ENCODE data around the gene FBXO28. TPM values are rescaled to one million over a fixed set of nuclear protein-coding genes. Genes with fewer than 3 reads are reported as not detected.

FBXO28 gene
- total and polyA plus RNA-seq, 7 donors: 10.2 to 32.7 (median 21.9) TPM

DNA sequence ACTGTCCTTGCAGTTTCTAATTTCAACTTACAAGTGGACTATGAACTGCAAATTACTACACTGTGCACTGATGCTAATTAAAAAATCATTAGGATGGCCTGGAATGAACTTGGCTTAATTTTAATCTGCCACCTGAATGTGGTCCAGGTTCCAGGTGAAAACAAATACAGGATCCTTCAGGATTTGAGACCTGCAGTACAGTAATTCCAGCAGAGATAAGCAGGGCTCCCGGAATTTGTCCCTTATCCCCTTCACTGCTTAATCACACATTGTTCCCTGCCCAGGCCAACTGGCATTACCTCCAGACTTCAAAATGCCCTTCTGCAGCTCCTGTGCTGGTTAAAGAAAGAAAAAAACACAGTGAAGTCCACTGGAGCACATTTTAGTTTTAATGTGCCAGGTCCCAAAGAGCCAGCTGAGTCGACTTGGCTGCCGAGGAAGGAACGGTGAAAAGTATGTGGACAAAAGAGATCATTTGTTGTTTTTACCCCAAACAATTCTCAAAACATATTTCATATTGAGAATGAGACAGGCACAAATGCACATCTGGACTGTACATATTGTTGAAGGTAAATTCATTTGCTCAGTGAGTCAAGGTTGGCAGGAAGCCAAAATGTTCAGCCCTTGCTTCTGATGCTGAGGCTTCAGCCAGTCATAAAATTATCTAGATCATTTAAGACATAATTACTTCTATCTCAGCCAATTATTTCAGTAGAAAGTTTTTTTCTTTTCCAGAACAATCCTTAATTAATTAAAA, 97.5 kb downstream of the FBXO28 start:
- H3K4me1 ChIP-seq: peaks cover 0 to 29% (median 15%) of the 10 kb centered on the region in 4 donors
- intact Hi-C loops (cut with DNase I): no loop called here
- WGBS, 2 donors: 18 to 58% methylated on average over 4 of the region's 4 CpGs
- no peaks in the 10 kb centered on the region for H3K36me3 ChIP-seq
- H3K4me3 ChIP-seq: no peak overlapping the region
- peak overlapping the region in 1 of 4 donors; percentile 32 for H3K27ac ChIP-seq
- no peaks in the 10 kb centered on the region for H3K9me3 ChIP-seq
- TF ChIP-seq POLR2AphosphoS5 (IDR thresholded peaks at IDR 0.05) (no peak), POLR2A (IDR thresholded peaks at IDR 0.05) (no peak), EP300 (IDR thresholded peaks at IDR 0.05) (no peak)
- TF ChIP-seq, protein P1, sequence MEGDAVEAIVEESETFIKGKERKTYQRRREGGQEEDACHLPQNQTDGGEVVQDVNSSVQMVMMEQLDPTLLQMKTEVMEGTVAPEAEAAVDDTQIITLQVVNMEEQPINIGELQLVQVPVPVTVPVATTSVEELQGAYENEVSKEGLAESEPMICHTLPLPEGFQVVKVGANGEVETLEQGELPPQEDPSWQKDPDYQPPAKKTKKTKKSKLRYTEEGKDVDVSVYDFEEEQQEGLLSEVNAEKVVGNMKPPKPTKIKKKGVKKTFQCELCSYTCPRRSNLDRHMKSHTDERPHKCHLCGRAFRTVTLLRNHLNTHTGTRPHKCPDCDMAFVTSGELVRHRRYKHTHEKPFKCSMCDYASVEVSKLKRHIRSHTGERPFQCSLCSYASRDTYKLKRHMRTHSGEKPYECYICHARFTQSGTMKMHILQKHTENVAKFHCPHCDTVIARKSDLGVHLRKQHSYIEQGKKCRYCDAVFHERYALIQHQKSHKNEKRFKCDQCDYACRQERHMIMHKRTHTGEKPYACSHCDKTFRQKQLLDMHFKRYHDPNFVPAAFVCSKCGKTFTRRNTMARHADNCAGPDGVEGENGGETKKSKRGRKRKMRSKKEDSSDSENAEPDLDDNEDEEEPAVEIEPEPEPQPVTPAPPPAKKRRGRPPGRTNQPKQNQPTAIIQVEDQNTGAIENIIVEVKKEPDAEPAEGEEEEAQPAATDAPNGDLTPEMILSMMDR (IDR thresholded peaks at IDR 0.05): no peak
- DNase-seq: peak; percentile 48
- H3K27me3 ChIP-seq: no peaks in the 10 kb centered on the region

Small RNA genes within 50 kb of the gene (small RNA-seq; reads per million reads assigned to genes)
- 0 to 0.65 (median 0) reads per million in 3 donors for gene AC092809.3
- gene RF00139: 0 reads per million in 3 donors
- 0 reads per million in 3 donors for gene RN7SKP49

Other genes starting within 250 kb of the FBXO28 start
- gene DEGS1, start 69.1 kb downstream of the FBXO28 start, total RNA-seq: 100 to 1,000 TPM in 2 of 4 donors, 10 to 100 TPM in 2; 84.6 to 111 (median 105) TPM
- 10 to 100 TPM in 2 of 3 donors, 1 to 10 TPM in 1; 4.8 to 24.2 (median 12.3) TPM for gene DEGS1, start 69.1 kb downstream of the FBXO28 start, polyA plus RNA-seq
- gene NVL, start 216.1 kb downstream of the FBXO28 start, total RNA-seq: 10 to 100 TPM; 21.4 to 26.6 (median 24.5) TPM
- 10 to 100 TPM; 25.0 to 32.4 (median 30.6) TPM for gene NVL, start 216.1 kb downstream of the FBXO28 start, polyA plus RNA-seq
- 10 to 100 TPM; 26.0 to 42.8 (median 28.7) TPM for gene CNIH4, start 242.8 kb downstream of the FBXO28 start, total RNA-seq
- gene CNIH4, start 242.8 kb downstream of the FBXO28 start, polyA plus RNA-seq: 10 to 100 TPM; 37.2 to 65.5 (median 57.1) TPM

Data from sigmoid colon (tissue), 7 donors.